GM23248 (cell line): ENCODE results near the gene DGAT2. TPM values are rescaled to one million over a fixed set of nuclear protein-coding genes. Genes with fewer than 3 reads are reported as not detected.
"Not testable (repeated sequence)": the region's sequence is repeated elsewhere in the genome, so short reads cannot be mapped to it uniquely, and the experiment has no call there.

Source experiments
- DNase-seq: peaks from one replicate; pipeline ENCODE4 v3.0.0-alpha.2; 2015
- H2AFZ ChIP-seq: fragments of 200-600 bp; sonication (generic); 2 replicates; pipeline ENCODE4 v1.6.1; 2016; ENCODE audit warnings: antibody characterized with exemption
- H3F3A ChIP-seq: fragments of 200-600 bp; sonication (generic); 2 replicates; pipeline ENCODE4 v1.6.1; 2016; ENCODE audit warnings: mild to moderate bottlenecking, antibody characterized with exemption, mixed run types; ENCODE audit not compliant: insufficient read depth
- H3K27ac ChIP-seq: fragments of 200-600 bp; sonication (generic); 2 replicates; pipeline ENCODE4 v1.5.1; 2016; ENCODE audit warnings: mild to moderate bottlenecking
- H3K27me3 ChIP-seq: fragments of 200-600 bp; sonication (generic); replicated peaks from 2 replicates; pipeline ENCODE4 v1.6.1; 2016; ENCODE audit warnings: mild to moderate bottlenecking; ENCODE audit not compliant: insufficient read depth
- H3K36me3 ChIP-seq: fragments of 200-600 bp; sonication (generic); 2 replicates; pipeline ENCODE4 v1.6.1; 2016; ENCODE audit warnings: low read depth, mild to moderate bottlenecking
- H3K4me1 ChIP-seq: fragments of 200-600 bp; sonication (generic); 2 replicates; pipeline ENCODE4 v1.6.1; 2016; ENCODE audit warnings: mild to moderate bottlenecking; ENCODE audit not compliant: insufficient read depth
- H3K4me2 ChIP-seq: fragments of 200-600 bp; sonication (generic); one replicate; pipeline ENCODE4 v1.6.1; 2016; ENCODE audit warnings: mild to moderate bottlenecking; ENCODE audit not compliant: unreplicated experiment
- H3K4me3 ChIP-seq: fragments of 200-600 bp; sonication (generic); 2 replicates; pipeline ENCODE4 v1.5.1; 2016; ENCODE audit warnings: mild to moderate bottlenecking
- H3K79me2 ChIP-seq: fragments of 200-600 bp; sonication (generic); 2 replicates; pipeline ENCODE4 v1.6.1; 2016; ENCODE audit warnings: mild to moderate bottlenecking; ENCODE audit not compliant: insufficient read depth
- H3K9ac ChIP-seq: fragments of 200-600 bp; sonication (generic); 2 replicates; pipeline ENCODE4 v1.6.1; 2016; ENCODE audit warnings: mild to moderate bottlenecking
- H3K9me2 ChIP-seq: fragments of 200-600 bp; sonication (generic); 2 replicates; pipeline ENCODE4 v1.6.1; 2016; ENCODE audit warnings: mixed run types, mild to moderate bottlenecking, moderate library complexity; ENCODE audit not compliant: insufficient read depth
- H3K9me3 ChIP-seq: fragments of 200-600 bp; sonication (generic); one replicate; pipeline ENCODE4 v1.6.1; 2017; ENCODE audit warnings: low read depth
- H4K20me1 ChIP-seq: fragments of 200-600 bp; sonication (generic); 2 replicates; pipeline ENCODE4 v1.6.0; 2016; ENCODE audit not compliant: insufficient read depth
- EZH2 ChIP-seq: fragments of 200-600 bp; sonication (generic); IDR thresholded peaks from 2 replicates; pipeline ENCODE4 v1.6.1; 2018; ENCODE audit warnings: antibody characterized with exemption, mild to moderate bottlenecking; ENCODE audit not compliant: insufficient read depth, poor library complexity, severe bottlenecking
- EZH2phosphoT487 ChIP-seq: fragments of 200-600 bp; sonication (generic); IDR thresholded peaks from 2 replicates; pipeline ENCODE4 v1.6.1; 2018; ENCODE audit warnings: antibody characterized with exemption, moderate library complexity, mild to moderate bottlenecking, low read depth; ENCODE audit not compliant: insufficient read depth
- WGBS, 2 experiments: methylation state at CpG; one replicate each; pipeline ENCODE4 v1.1.6; 2015 to 2017; ENCODE audit warnings: low lambda C conversion rate in 2 of 2, low coverage in 1 of 2; ENCODE audit errors: missing lambda C conversion rate in 2 of 2; 5-methylcytosine and 5-hydroxymethylcytosine counted together
- in situ Hi-C: fragments of 300-500 bp; cut with MboI; formaldehyde crosslinking; loops from 2 replicates; pipeline ENCODE4 v1.15.0; 2020
- polyA plus RNA-seq: library from polyadenylated mRNA; unstranded; fragments of >200 nt; fragmentation: Nextera tagmentation; extraction: Ambion mirVana; gene quantifications from 2 replicates; pipeline ENCODE4 v1.2.1, GENCODE V29; 2016
- total RNA-seq: library from RNA; depleted of rRNA; stranded (reverse); fragments of >200 nt; shearing (Covaris generic); gene quantifications from 2 replicates; pipeline ENCODE4 v1.2.3, GENCODE V29; 2014

The DGAT2 gene
- total and polyA plus RNA-seq, 2 experiments from 2014 or later = 7.5 to 7.6 TPM

- H2AFZ ChIP-seq = no peak overlapping the region
- no peaks in the 10 kb centered on the region for H4K20me1 ChIP-seq
- DNase-seq = no peak
- 0 out of 2 replicates have a peak, but pooled peaks cover 6% of the 10 kb centered on the region for H3K4me1 ChIP-seq
- no peaks in the 10 kb centered on the region for H3K9me3 ChIP-seq
- no peaks in the 10 kb centered on the region for H3K79me2 ChIP-seq
- WGBS, 2 experiments = 74 to 86% methylated on average over 6 of the region's 6 CpGs
- no peak overlapping the region for H3K27ac ChIP-seq
- H3K4me3 ChIP-seq = no peak overlapping the region
- no peak overlapping the region for H3K4me2 ChIP-seq
- peaks cover 14% of the 10 kb centered on the region; the same call in 1 of the 2 replicates for H3K27me3 ChIP-seq
- no peak overlapping the region for H3K9ac ChIP-seq
- H3F3A ChIP-seq = no peaks in the 10 kb centered on the region
- H3K9me2 ChIP-seq = no peaks in the 10 kb centered on the region
- H3K36me3 ChIP-seq = no peaks in the 10 kb centered on the region
- in situ Hi-C loops = no loop called here
- TF ChIP-seq EZH2 (no peak), EZH2phosphoT487 (no peak)
Measured at GRCh38 chr11:75737314-75737713, 31.3 kb upstream of the DGAT2 start.

- in situ Hi-C loops = no loop called here
- Histone ChIP-seq H3K9me2 (no peaks in the 10 kb centered on the region), H3K4me2 (no peak overlapping the region), H4K20me1 (no peaks in the 10 kb centered on the region), H3K4me1 (no peaks in the 10 kb centered on the region), H3K9ac (no peak overlapping the region), H3K27me3 (peaks cover 27% of the 10 kb centered on the region), H3K79me2 (no peaks in the 10 kb centered on the region), H3K27ac (no peak overlapping the region), H3K9me3 (no peaks in the 10 kb centered on the region), H3K4me3 (no peak overlapping the region), H2AFZ (no peak overlapping the region), H3K36me3 (no peaks in the 10 kb centered on the region), H3F3A (no peaks in the 10 kb centered on the region)
- 48 to 56% methylated on average over 1 of the region's 1 CpG for WGBS, 2 experiments
- TF ChIP-seq EZH2phosphoT487 = no peak
- TF ChIP-seq EZH2 = no peak
- DNase-seq = no peak
Measured at GRCh38 chr11:75740681-75741080, 27.9 kb upstream of the DGAT2 start.

- DNase-seq, H3K4me3 ChIP-seq, H3K79me2 ChIP-seq, H3K36me3 ChIP-seq, in situ Hi-C loops, H2AFZ ChIP-seq, H3K4me2 ChIP-seq, H3K9me3 ChIP-seq, H3K4me1 ChIP-seq, H3K9ac ChIP-seq, H3K27ac ChIP-seq, H3F3A ChIP-seq, H3K9me2 ChIP-seq, H4K20me1 ChIP-seq: not testable (repeated sequence)
- WGBS, 2 experiments = 72 to 75% methylated on average over 4 of the region's 4 CpGs
- peaks cover 38% of the 10 kb centered on the region for H3K27me3 ChIP-seq
Measured at GRCh38 chr11:75743159-75743558, 25.4 kb upstream of the DGAT2 start.

GRCh38 chr11:75743711-75744563, 24.6 kb upstream of the DGAT2 start:
- no peak for DNase-seq
- Histone ChIP-seq H3K27ac (no peak overlapping the region), H3K79me2 (no peaks in the 10 kb centered on the region), H3K9me3 (no peaks in the 10 kb centered on the region), H3F3A (no peaks in the 10 kb centered on the region), H3K4me3 (no peak overlapping the region), H3K9me2 (no peaks in the 10 kb centered on the region), H3K4me1 (no peaks in the 10 kb centered on the region), H3K4me2 (no peak overlapping the region), H2AFZ (no peak overlapping the region), H3K9ac (no peak overlapping the region), H4K20me1 (no peaks in the 10 kb centered on the region), H3K27me3 (peaks cover 38% of the 10 kb centered on the region), H3K36me3 (no peaks in the 10 kb centered on the region)
- 29 to 31% methylated on average over 9 of the region's 9 CpGs for WGBS, 2 experiments
- in situ Hi-C loops = no loop called here
- TF ChIP-seq EZH2 (no peak), EZH2phosphoT487 (no peak)

- Histone ChIP-seq H3K27ac (no peak overlapping the region), H3K9me2 (no peaks in the 10 kb centered on the region), H3K9me3 (no peaks in the 10 kb centered on the region), H2AFZ (no peak overlapping the region), H3K36me3 (no peaks in the 10 kb centered on the region), H3K79me2 (no peaks in the 10 kb centered on the region), H3K4me2 (no peak overlapping the region), H3K4me1 (no peaks in the 10 kb centered on the region), H3K9ac (no peak overlapping the region), H3F3A (no peaks in the 10 kb centered on the region), H3K4me3 (no peak overlapping the region), H4K20me1 (no peaks in the 10 kb centered on the region), H3K27me3 (peaks cover 29% of the 10 kb centered on the region)
- in situ Hi-C loops = no loop called here
- no peak for TF ChIP-seq EZH2phosphoT487
- TF ChIP-seq EZH2 = no peak
- WGBS, 2 experiments = 43 to 52% methylated on average over 5 of the region's 5 CpGs
- DNase-seq = no peak
Measured at GRCh38 chr11:75745807-75746206, 22.8 kb upstream of the DGAT2 start.

GRCh38 chr11:75748729-75749273, 19.8 kb upstream of the DGAT2 start:
- H3K36me3 ChIP-seq, in situ Hi-C loops, H2AFZ ChIP-seq, H3K4me1 ChIP-seq, H3F3A ChIP-seq, H3K4me3 ChIP-seq, H3K4me2 ChIP-seq, H3K9me2 ChIP-seq, H3K79me2 ChIP-seq, H3K27ac ChIP-seq, H3K9me3 ChIP-seq, H3K9ac ChIP-seq, DNase-seq, H4K20me1 ChIP-seq: not testable (repeated sequence)
- WGBS, 2 experiments = 65 to 71% methylated on average over 15 to 25 of the region's 26 CpGs
- peaks cover 22% of the 10 kb centered on the region for H3K27me3 ChIP-seq

GRCh38 chr11:75754933-75755332, 13.6 kb upstream of the DGAT2 start:
- in situ Hi-C loops, H2AFZ ChIP-seq, H3K79me2 ChIP-seq, H3K9me2 ChIP-seq, H3K36me3 ChIP-seq, H3F3A ChIP-seq, H3K4me3 ChIP-seq, H4K20me1 ChIP-seq, DNase-seq, H3K27ac ChIP-seq, H3K4me2 ChIP-seq, H3K9ac ChIP-seq, H3K27me3 ChIP-seq, H3K4me1 ChIP-seq, H3K9me3 ChIP-seq: not testable (repeated sequence)
